K562 (cell line): ENCODE data around the gene FMN2. TPM values are rescaled to one million over a fixed set of nuclear protein-coding genes. Genes with fewer than 3 reads are reported as not detected.

Experiments used
- ATAC-seq: fragments of 200-7000 bp; cut with Tn5 transposase; 3 replicates; pipeline ENCODE4 v1.9.1; 2020; ENCODE audit warnings: moderate library complexity
- BruUV-seq: library from RNA; stranded (reverse); fragments of 400-500 nt; replicated peaks from 2 replicates; lab custom pipeline; 2021; lab: Mats Ljungman, UMichigan
- CTCF ChIA-PET: fragments of 300-600 bp; formaldehyde crosslinking; extraction: SDS; loops from one replicate; lab custom pipeline; 2021; ENCODE audit warnings: low intra/inter-chr PET ratio; lab: Yijun Ruan, JAX
- POLR2A ChIA-PET: fragments of 300-600, 350-650 bp; sonication (Branson Sonifier 250); formaldehyde crosslinking; extraction: SDS; loops from one replicate; lab custom pipeline; 2021; ENCODE audit warnings: antibody characterized with exemption, inconsistent platforms; lab: Yijun Ruan, JAX
- DNase-seq, 4 experiments: peaks; one replicate each; pipeline versions ENCODE4 v3.0.0 to v3.0.0-alpha.2; 2011 to 2018; ENCODE audit warnings: low spot score in 3 of 4, mixed read lengths in 3 of 4; ENCODE audit errors: extremely low read depth in 1 of 4
- FAIRE-seq: peaks from 2 replicates; lab custom pipeline; 2011; peaks lifted over from hg19 to GRCh38; lab: Jason Lieb, UNC
- H2AFZ ChIP-seq: 2 replicates; pipeline ENCODE4 v1.6.0; 2011; ENCODE audit warnings: low read depth, low read length, control low read depth, inconsistent platforms
- H3K27ac ChIP-seq: fragments of 200-600 bp; 3 replicates; pipeline ENCODE4 v1.8.0; 2011; ENCODE audit warnings: low read depth, mild to moderate bottlenecking, control low read depth, inconsistent platforms, low read length, moderate library complexity, mixed read lengths; ENCODE audit errors: extremely low read depth
- H3K27me3 ChIP-seq, 2 experiments: fragments of 300-600 bp in 1 of 2; 2 replicates in 1 of 2; 3 replicates in 1 of 2; pipeline versions ENCODE4 v1.6.0 to v1.8.0; 2011; ENCODE audit warnings: inconsistent platforms in 2 of 2, low read length in 2 of 2, mild to moderate bottlenecking in 1 of 2, mixed read lengths in 1 of 2, moderate library complexity in 1 of 2; ENCODE audit not compliant: control insufficient read depth in 2 of 2, insufficient read depth in 2 of 2
- H3K36me3 ChIP-seq: fragments of 300-600 bp; 3 replicates; pipeline ENCODE4 v1.8.0; 2011; ENCODE audit warnings: mild to moderate bottlenecking, low read length, inconsistent platforms; ENCODE audit not compliant: control insufficient read depth, insufficient read depth
- H3K4me1 ChIP-seq, 2 experiments: fragments of 200-600 bp in 1 of 2; replicated peaks in 1 of 2; 2 replicates in 1 of 2; 3 replicates in 1 of 2; pipeline versions ENCODE4 v1.5.1 to v1.8.0; 2011; ENCODE audit warnings: inconsistent platforms in 2 of 2, low read length in 2 of 2, mild to moderate bottlenecking in 1 of 2, mixed read lengths in 1 of 2, moderate library complexity in 1 of 2; ENCODE audit not compliant: control insufficient read depth in 2 of 2, insufficient read depth in 2 of 2
- H3K4me2 ChIP-seq: 2 replicates; pipeline ENCODE4 v1.6.1; 2011; ENCODE audit warnings: low read length, control low read depth, inconsistent platforms, mixed read lengths; ENCODE audit not compliant: insufficient read depth
- H3K4me3 ChIP-seq: fragments of 200-600 bp; sonication (generic), shearing (Covaris generic); 2 replicates; pipeline ENCODE4 v1.5.1; 2016; ENCODE audit warnings: control low read depth, inconsistent platforms
- H3K79me2 ChIP-seq: fragments of 200-600 bp; 3 replicates; pipeline ENCODE4 v1.8.0; 2011; ENCODE audit warnings: low read length, inconsistent platforms; ENCODE audit not compliant: control insufficient read depth, insufficient read depth
- H3K9ac ChIP-seq, 2 experiments: 2 replicates each; pipeline versions ENCODE4 v1.6.0 to v1.6.1; 2011; ENCODE audit warnings: low read depth in 2 of 2, low read length in 2 of 2, control low read depth in 1 of 2, inconsistent platforms in 1 of 2, mild to moderate bottlenecking in 1 of 2, mixed read lengths in 1 of 2; ENCODE audit not compliant: insufficient read depth in 1 of 2
- H3K9me1 ChIP-seq: one replicate; pipeline ENCODE4 v1.6.0; 2011; ENCODE audit warnings: inconsistent platforms, mild to moderate bottlenecking, low read length, moderate library complexity; ENCODE audit not compliant: control insufficient read depth, insufficient read depth
- H3K9me3 ChIP-seq: replicated peaks from 2 replicates; pipeline ENCODE4 v1.5.1; 2011; ENCODE audit warnings: low read depth, low read length, inconsistent platforms; ENCODE audit not compliant: control insufficient read depth, insufficient read depth
- H4K20me1 ChIP-seq: replicated peaks from 2 replicates; pipeline ENCODE4 v1.6.1; 2011; ENCODE audit warnings: low read length, inconsistent platforms, mixed read lengths; ENCODE audit not compliant: control insufficient read depth, insufficient read depth
- ASH1L ChIP-seq: fragments of 450-650 bp; IDR thresholded peaks from 2 replicates; pipeline ENCODE4 v1.6.1; 2018; ENCODE audit warnings: borderline replicate concordance, mild to moderate bottlenecking, low read depth; ENCODE audit not compliant: partially characterized antibody
- CBX8 ChIP-seq: fragments of 200-600 bp; sonication (generic); IDR thresholded peaks from 2 replicates; pipeline ENCODE4 v1.6.1; 2012; ENCODE audit warnings: borderline replicate concordance, mixed run types, low read depth, mild to moderate bottlenecking, moderate library complexity, mixed read lengths, low read length, control low read depth, inconsistent platforms; ENCODE audit not compliant: poor library complexity, severe bottlenecking; ENCODE audit errors: extremely low read depth
- CGGBP1 ChIP-seq: fragments of 250-450 bp; sonication (Bioruptor Pico); IDR thresholded peaks from 2 replicates; pipeline ENCODE4 v1.9.0; 2021; ENCODE audit warnings: mild to moderate bottlenecking
- DACH1 ChIP-seq: fragments of 450-650 bp; IDR thresholded peaks from 2 replicates; pipeline ENCODE4 v1.6.1; 2018; ENCODE audit not compliant: partially characterized antibody
- ETV1 ChIP-seq: fragments of 450-650 bp; conservative IDR thresholded peaks from 2 replicates; pipeline ENCODE4 v1.6.1; 2016; ENCODE audit warnings: missing genetic modification characterization, control low read depth, low read depth, missing compliant biosample characterization
- ETV6 ChIP-seq, 3 experiments: fragments of 150-350 bp in 1 of 3; sonication (generic) in 1 of 3; formaldehyde crosslinking in 1 of 3; IDR thresholded peaks; 2 replicates each; pipeline versions ENCODE4 v1.6.1 to v1.8.0; 2014 to 2022; ENCODE audit warnings: borderline replicate concordance in 2 of 3, low read depth in 2 of 3, antibody characterized with exemption in 1 of 3, low read length in 1 of 3, mild to moderate bottlenecking in 1 of 3, missing genetic modification reagents in 1 of 3
- FIP1L1 ChIP-seq: fragments of 200-400 bp; formaldehyde crosslinking; IDR thresholded peaks from 2 replicates; pipeline ENCODE4 v1.6.1; 2018; ENCODE audit warnings: mild to moderate bottlenecking, low read depth, low read length; ENCODE audit not compliant: poor library complexity, severe bottlenecking
- HMGXB4 ChIP-seq: sonication (generic); formaldehyde crosslinking; IDR thresholded peaks from 2 replicates; pipeline ENCODE4 v1.8.1; 2023; ENCODE audit warnings: mild to moderate bottlenecking, missing genetic modification reagents
- ILF3 ChIP-seq: fragments of 450-650 bp; IDR thresholded peaks from 2 replicates; pipeline ENCODE4 v1.6.1; 2018; ENCODE audit warnings: antibody characterized with exemption, mild to moderate bottlenecking, moderate library complexity, borderline replicate concordance
- KAT8 ChIP-seq: fragments of 450-650 bp; IDR thresholded peaks from 2 replicates; pipeline ENCODE4 v1.6.1; 2016; ENCODE audit warnings: low read depth, mild to moderate bottlenecking
- MAFG ChIP-seq: fragments of 450-650 bp; conservative IDR thresholded peaks from 2 replicates; pipeline ENCODE4 v1.6.1; 2016; ENCODE audit warnings: missing genetic modification characterization, missing compliant biosample characterization
- RAD51 ChIP-seq: fragments of 450-650 bp; IDR thresholded peaks from 2 replicates; pipeline ENCODE4 v1.7.1; 2016; ENCODE audit warnings: low read depth, mild to moderate bottlenecking, borderline replicate concordance
- SNAPC5 ChIP-seq: fragments of 250-450 bp; sonication (Bioruptor Pico); IDR thresholded peaks from 2 replicates; pipeline ENCODE4 v1.8.0; 2021; ENCODE audit warnings: moderate library complexity, mild to moderate bottlenecking, inconsistent platforms
- TBP ChIP-seq: optimal IDR thresholded peaks from 2 replicates; pipeline ENCODE3; 2011; ENCODE audit warnings: low read depth, low read length, improper control_type of control experiment
- ZFP91 ChIP-seq: sonication (generic); formaldehyde crosslinking; IDR thresholded peaks from 2 replicates; pipeline ENCODE4 v1.8.0; 2022; ENCODE audit warnings: mild to moderate bottlenecking, missing genetic modification reagents
- WGBS: fragments of 100-300 bp; shearing (Covaris generic); methylation state at CpG from one replicate; pipeline ENCODE4 v1.1.6; 2016; ENCODE audit warnings: low coverage, mixed read lengths; ENCODE audit not compliant: insufficient coverage; ENCODE audit errors: missing lambda C conversion rate; 5-methylcytosine and 5-hydroxymethylcytosine counted together
- in situ Hi-C: fragments of 300-500 bp; cut with MboI; formaldehyde crosslinking; loops from 4 replicates; pipeline ENCODE4 v1.15.0; 2018; ENCODE audit warnings: inconsistent platforms, mixed read lengths
- intact Hi-C: fragments of 100-400 bp; cut with micrococcal nuclease; formaldehyde crosslinking; loops from 2 replicates; pipeline ENCODE4 v1.14.2; 2022
- polyA plus RNA-seq, 8 experiments: library from polyadenylated mRNA; depleted of rRNA in 4 of 8; stranded (reverse) in 5 of 8; unstranded in 3 of 8; fragments of >200 nt; fragmentation: Nextera tagmentation in 2 of 8; fragmentation: Illumina TruSeq in 1 of 8; extraction: Ambion mirVana in 2 of 8; extraction: Trizol in 1 of 8; gene quantifications; 2 replicates each; pipeline versions ENCODE4 v1.2.1 to v1.2.3, GENCODE V29; 2011 to 2014; ENCODE audit warnings: inconsistent platforms in 1 of 8, missing spikeins in 1 of 8
- total RNA-seq, 7 experiments: library from RNA; depleted of rRNA in 6 of 7; stranded (reverse); fragments of >200 nt in 6 of 7; fragmentation: Illumina TruSeq in 2 of 7; extraction: Trizol in 2 of 7; gene quantifications; 2 replicates each; pipeline versions ENCODE4 v1.2.1 to v1.2.3, GENCODE V29; 2011 to 2021; ENCODE audit warnings: low replicate concordance in 1 of 7

The FMN2 gene
- total and polyA plus RNA-seq, 9 of the 15 experiments (the other 6 are each of a cell fraction or from before 2014, with no cell fraction given), result 0.15 to 0.45 (median 0.16) TPM; not detected in 3

GRCh38 chr1:240280560-240281322 lies 189.1 kb downstream of the FMN2 start:
- in situ Hi-C loops, result no loop called here
- CTCF ChIA-PET, result no interaction called here
- H3K4me1 ChIP-seq, result no peaks in the 10 kb centered on the region
- DNase-seq, result no peak
- no peaks in the 10 kb centered on the region for H3K79me2 ChIP-seq
- no peaks in the 10 kb centered on the region for H3K36me3 ChIP-seq
- no peak overlapping the region for H3K9ac ChIP-seq
- POLR2A ChIA-PET, result no interaction called here
- H3K27ac ChIP-seq, result no peak overlapping the region
- no peaks in the 10 kb centered on the region for H3K9me1 ChIP-seq
- under 1% methylated on average over 11 of the region's 11 CpGs for WGBS
- BruUV-seq, result no TSS peak
- intact Hi-C loops, result no loop called here
- no peaks in the 10 kb centered on the region for H3K27me3 ChIP-seq
- H3K9me3 ChIP-seq, result no peaks in the 10 kb centered on the region; the same call in 1 of the 2 replicates
- no peak for FAIRE-seq
- H2AFZ ChIP-seq, result no peak overlapping the region
- no peak overlapping the region for H3K4me2 ChIP-seq
- no peak overlapping the region for H3K4me3 ChIP-seq
- ATAC-seq, result no peak
- H4K20me1 ChIP-seq, result no peaks in the 10 kb centered on the region
- TF ChIP-seq ASH1L, result no peak
- no peak for TF ChIP-seq ILF3
- TF ChIP-seq TBP, result no peak
- TF ChIP-seq CGGBP1 (CRISPR knock-in tag), result no peak
- TF ChIP-seq ETV1 (tag), result no peak
- no peak for TF ChIP-seq ZFP91 (CRISPR knock-in tag)
- no peak for TF ChIP-seq SNAPC5 (CRISPR knock-in tag)
- TF ChIP-seq KAT8, result no peak
- TF ChIP-seq HMGXB4 (CRISPR knock-in tag), result no peak
- no peak for TF ChIP-seq MAFG (tag)
- no peak for TF ChIP-seq DACH1
- TF ChIP-seq ETV6 (IDR thresholded peaks at IDR 0.05; ENCODE audit: borderline replicate concordance in 1 of 2, low read depth in 2 of 2, low read length in 1 of 2), result no peak
- TF ChIP-seq ETV6 (CRISPR knock-in tag; IDR thresholded peaks at IDR 0.05; ENCODE audit: borderline replicate concordance), result no peak
- no peak for TF ChIP-seq FIP1L1
- TF ChIP-seq CBX8, result no peak
- no peak for TF ChIP-seq RAD51
